ENCODE results near the gene YPEL4.

Gene YPEL4

GRCh38 chr11:57633394-57634070, 16.2 kb downstream of the YPEL4 start:
- no peak for DNase-seq (ENCODE audit: low read depth)

DNA sequence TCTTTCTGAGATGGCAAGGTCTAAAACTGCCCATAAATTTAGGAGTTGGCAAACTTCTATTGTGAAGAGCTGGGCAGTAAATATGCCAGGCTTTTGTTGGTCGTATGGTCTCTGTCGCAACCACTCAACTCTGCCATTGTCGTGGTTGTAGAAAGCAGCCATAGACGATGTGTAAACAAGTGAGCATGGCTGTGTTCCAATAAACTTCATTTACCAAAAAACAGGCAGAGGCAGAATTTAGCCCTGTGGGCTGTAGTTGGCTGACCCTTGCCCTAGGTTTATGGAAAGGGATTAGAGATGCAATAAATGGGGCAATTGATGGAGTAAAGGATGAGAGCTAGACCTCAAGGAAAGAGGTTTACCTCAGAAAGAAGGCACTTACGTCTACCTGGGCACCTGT, 17.6 kb downstream of the YPEL4 start:
- DNase-seq (ENCODE audit: low read depth) = no peak

DNA sequence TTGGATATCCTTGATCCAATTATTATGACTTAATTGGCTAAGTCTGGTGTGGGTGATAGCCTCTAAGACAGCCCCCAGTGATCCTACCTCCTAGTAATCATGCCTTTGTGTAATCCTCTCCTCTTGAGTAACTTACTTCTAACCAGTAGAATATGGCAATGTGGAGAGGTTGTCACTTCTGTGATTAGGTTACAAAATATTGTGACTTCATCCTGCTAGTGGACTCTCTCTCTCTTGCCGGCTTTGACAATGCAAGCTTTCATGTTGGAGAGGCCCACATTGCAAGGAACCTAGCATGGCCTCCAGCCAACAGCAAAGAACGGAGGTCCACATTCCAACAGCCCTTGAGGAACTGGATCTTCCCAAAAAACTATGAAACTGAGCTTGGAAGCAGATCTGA, 19.5 kb downstream of the YPEL4 start:
- no peak for DNase-seq (ENCODE audit: low read depth)

DNA sequence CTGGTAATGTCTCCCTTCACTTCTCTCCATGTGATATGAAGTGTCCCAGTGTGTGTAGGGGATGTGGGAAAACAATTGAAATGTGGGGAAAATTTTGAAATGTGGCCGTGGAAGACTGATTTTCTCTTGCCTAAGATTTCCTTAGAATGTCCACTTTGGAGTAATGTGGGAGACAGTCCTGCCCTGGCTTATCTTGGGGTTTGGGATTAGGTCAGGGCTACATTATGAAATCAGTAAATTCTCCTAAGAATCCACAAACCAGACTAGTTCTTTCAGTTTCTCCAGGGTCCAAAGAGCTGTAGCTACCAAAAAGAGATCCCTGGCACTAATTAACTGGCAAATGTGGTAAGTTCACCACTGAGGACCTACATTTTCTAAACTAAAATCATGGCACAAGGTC, 22.8 kb downstream of the YPEL4 start:
- DNase-seq (ENCODE audit: low read depth) = no peak

DNA sequence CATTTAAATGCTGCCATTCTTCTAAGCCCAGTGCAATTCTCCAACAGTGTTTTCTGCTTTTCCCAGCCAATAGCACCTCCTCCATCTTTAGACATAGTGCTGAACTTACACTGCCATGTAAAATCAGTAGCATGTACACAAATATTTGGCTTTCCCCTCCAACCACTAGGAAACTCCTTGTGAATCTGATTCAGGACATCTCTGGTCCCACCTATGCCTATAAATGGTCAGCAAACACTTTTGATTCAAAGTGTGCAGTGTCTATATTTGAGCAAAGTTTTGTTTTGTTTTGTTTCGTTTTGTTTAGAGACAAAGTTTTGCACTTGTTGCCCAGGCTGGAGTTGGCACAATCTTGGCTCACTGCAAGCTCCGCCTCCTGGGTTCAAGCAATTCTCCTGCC, 24.8 kb downstream of the YPEL4 start:
- no peak for DNase-seq (ENCODE audit: low read depth)

GRCh38 chr11:57622263-57622662, 27.4 kb downstream of the YPEL4 start:
- no peak for DNase-seq (ENCODE audit: low read depth)

DNA sequence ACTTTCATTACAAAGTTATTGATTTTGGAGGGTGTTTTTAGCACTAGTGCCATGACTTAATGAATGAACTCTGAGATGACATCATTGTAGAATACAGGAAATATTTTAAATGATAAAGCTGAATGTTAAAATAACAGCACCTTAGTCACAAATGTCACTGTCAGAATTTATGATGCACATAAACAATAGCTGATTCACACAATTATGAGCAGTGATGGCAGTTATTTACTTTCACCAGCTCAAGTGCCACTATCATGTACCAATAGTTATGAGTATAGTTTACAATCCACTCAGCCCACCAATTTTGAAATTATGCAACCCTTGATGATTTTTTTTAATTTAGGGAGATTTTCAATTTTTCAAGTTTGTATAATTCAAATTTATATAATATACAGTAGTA, 29.2 kb downstream of the YPEL4 start:
- DNase-seq (ENCODE audit: low read depth) = no peak

DNA sequence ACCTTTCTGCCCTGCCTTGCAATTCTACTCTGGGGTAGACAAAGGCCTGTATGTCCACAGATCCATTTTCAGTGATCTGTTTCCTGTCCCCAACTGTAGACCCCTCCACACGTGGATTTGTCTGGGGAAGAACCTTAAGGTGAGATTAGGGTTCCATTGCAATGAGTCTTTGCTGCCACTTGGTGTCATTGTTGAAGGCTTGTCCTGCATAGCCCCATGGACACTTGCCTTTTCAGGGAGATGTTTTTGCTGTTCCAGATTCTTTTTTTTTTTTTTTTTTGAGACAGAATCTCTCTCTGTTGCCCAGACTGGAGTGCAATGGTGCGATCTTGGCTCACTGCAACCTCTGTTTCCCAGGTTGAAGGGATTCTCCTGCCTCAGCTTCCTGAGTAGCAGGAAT, 30.4 kb downstream of the YPEL4 start:
- no peak for DNase-seq (ENCODE audit: low read depth)

- no peak for DNase-seq (ENCODE audit: low read depth)
These were observed 31.3 kb downstream of the YPEL4 start for GRCh38 chr11:57618438-57618837.

- no peak for DNase-seq (ENCODE audit: low read depth)
These were observed 33.1 kb downstream of the YPEL4 start for GRCh38 chr11:57616595-57616994.

GRCh38 chr11:57615308-57615707, 34.4 kb downstream of the YPEL4 start:
- DNase-seq (ENCODE audit: low read depth) = no peak

DNA sequence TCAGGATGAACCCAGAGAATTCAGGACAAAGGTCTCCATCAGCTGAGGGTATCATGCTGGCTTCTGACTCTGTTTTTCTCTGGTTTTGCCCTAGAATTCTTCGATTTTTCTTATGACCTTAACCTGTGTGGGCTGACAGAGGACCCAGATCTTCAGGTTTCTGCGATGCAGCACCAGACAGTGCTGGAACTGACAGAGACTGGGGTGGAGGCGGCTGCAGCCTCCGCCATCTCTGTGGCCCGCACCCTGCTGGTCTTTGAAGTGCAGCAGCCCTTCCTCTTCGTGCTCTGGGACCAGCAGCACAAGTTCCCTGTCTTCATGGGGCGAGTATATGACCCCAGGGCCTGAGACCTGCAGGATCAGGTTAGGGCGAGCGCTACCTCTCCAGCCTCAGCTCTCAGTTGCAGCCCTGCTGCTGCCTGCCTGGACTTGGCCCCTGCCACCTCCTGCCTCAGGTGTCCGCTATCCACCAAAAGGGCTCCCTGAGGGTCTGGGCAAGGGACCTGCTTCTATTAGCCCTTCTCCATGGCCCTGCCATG, 35.4 kb downstream of the YPEL4 start:
- no peak for DNase-seq (ENCODE audit: low read depth)

DNA sequence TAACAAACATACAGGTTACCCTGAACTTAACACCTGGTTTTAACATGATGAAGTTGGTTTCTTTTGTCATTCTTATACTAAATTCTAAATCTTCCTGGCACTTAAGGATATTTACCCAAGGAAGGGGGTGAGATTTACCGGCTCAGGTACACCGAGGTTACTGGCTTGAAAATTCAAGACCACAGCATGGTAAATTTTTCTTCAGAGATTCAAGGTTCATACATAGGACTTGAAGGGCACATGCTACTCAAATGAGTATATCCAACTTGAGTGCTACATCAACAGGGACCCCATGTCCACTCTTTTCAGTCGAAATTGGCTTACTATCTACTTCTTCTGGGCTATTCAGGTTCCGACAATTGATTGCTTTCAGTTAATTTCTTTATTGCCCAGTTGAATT, 39.5 kb downstream of the YPEL4 start:
- DNase-seq (ENCODE audit: low read depth) = no peak

- no peak for DNase-seq (ENCODE audit: low read depth)
These were observed 44.7 kb downstream of the YPEL4 start for GRCh38 chr11:57605028-57605420.

DNA sequence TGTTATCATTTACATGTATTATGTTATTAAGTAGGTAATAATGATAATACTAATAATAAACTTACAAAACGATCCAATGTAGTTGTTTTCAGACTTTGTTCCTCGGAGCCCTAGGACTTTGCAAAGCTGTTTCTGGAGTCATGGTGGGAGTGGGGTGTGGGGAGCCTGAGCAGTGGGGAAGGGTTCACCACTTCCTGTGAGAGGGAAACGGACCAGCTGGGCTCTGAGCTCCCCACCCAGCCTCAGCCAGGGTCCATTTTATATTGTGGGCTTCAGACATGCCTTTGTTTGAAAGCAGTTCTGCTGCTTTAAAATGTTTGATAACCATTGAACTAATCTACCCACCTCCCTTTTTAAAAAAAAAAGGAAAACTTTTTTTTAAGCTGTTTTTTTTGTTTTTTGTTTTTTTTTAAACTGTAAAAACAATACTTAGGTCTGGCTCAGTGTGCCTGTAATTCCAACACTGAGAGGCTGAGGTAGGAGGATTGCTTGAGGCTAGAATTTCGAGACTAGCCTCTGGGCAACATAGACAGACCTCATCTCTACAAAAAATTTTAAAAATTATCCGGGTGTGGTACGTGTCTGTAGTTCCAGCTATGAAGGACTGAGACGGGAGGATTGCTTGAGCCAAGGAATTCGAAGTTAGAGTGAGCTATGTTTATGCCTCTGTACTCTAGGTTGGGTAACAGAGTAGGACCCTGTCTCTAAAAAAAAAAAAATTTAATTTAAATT, 45.2 kb downstream of the YPEL4 start:
- no peak for DNase-seq (ENCODE audit: low read depth)

- DNase-seq (ENCODE audit: low read depth) = peak; percentile 7
These were observed 48.4 kb downstream of the YPEL4 start for GRCh38 chr11:57601297-57601696.

DNA sequence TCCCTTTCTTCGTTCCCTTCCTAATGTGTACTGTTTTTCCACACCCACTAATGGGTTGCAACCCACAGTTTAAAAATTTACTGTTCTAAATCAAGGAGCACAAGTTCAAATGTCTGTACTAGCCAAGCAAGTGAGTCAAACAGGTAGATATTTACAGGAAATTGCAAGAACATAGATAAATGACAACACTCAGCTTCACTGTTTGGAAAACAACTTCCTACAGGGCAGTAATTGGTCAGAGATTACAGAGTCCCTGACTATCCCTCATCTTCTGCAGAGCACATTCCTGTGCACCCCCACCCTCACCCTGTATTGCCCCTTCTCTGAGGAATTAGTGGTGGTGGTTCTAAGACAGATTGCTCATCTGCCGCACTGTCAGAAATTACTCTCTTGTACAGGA, 50.3 kb downstream of the YPEL4 start:
- DNase-seq (ENCODE audit: low read depth) = no peak

- DNase-seq (ENCODE audit: low read depth) = peak; percentile 46
These were observed 50.9 kb downstream of the YPEL4 start for GRCh38 chr11:57598831-57599155.

DNA sequence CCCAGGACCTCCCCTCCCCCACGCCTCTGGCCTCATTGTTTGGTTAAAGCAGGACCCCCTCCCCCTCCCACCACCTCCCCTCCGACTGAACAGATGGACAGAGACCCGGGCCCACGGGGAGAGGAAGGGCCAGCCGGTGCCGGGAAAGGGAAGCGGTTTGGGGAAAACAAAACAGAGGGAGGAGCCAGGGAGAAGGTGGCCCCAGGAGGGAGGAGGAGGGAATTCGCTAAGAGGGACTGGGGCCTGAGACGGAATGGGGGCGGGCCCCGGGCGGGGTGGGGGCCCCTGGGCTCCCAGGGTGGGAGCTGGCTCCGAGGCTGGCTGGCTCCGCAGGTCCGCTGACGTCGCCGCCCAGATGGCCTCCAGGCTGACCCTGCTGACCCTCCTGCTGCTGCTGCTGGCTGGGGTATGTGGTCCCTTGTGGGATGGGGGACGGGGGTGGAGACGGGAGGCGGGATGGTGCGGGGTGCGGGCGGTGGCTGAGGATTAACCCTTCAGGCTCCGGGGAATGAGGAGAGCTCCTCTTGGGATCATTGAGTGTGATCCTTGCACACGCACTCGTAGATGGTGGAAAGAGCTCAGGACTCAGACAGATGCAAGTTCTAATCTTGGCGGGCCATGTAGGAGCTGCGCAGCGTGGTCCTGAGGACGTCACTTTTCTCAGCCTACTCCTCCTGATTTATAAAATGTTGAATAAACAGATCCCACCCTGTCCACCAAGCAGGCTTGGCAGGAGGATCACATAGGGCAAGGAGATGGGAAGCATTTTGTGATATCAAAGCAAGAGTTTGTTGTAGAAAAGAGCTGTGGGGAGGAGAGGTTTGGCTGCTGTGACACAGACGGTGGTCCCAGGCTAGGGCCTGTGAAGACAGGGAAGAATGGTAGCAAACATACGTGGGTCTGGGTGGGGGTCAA, 51.5 kb downstream of the YPEL4 start:
- DNase-seq (ENCODE audit: low read depth) = peak; percentile 47

DNA sequence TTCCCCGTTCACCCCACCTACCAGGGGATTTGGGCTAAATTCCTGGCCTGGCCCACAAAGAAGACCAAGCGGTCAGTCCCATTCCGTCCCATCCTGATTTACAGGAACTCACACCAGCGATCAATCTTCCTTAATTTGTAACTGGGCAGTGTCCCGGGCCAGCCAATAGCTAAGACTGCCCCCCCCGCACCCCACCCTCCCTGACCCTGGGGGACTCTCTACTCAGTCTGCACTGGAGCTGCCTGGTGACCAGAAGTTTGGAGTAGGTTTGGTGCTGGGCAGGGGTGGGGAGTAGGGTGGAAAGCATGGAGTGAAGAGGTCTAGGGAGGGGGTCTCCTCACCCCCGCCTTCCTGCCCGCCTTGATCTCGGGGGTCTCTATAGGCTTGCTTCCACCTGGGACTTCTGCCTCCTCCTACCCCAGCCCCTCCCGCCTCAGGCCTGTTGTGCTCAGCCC, 52.2 kb downstream of the YPEL4 start, which contains the start of gene SERPING1:
Gene SERPING1 (plus strand): TSS at position 225 of the 455 bp plus-strand sequence. CDS start 586 bp downstream, outside the sequence.
- DNase-seq (ENCODE audit: low read depth) = no peak

DNA sequence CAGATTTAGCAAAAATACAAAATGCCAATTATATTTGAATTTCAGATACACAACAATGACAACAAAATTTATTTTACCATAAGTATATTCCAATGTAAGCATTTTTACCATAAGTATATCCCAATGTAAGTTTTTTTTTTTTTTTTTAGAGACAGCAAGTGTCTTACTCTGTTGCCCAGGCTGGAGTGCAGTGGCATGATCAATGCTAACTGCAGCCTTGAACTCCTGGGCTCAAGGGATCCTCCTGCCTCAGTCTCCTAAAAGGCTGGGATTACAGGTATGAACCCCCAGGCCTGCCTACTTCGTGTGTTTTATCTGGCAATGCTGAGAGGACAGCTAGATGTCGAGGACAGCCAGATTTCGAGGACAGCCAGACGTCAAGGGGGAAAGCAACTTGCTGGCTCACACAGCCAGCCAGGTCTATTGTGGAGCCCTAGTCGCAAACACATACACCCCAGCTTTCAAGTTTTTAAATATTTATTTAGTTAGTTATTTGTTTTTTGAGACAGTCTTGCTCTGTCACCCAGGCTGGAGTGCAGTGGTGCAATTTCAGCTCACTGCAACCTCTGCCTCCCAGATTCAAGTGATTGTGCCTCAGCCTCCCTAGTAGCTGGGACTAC, 53.3 kb downstream of the YPEL4 start:
- no peak for DNase-seq (ENCODE audit: low read depth)
